ENCODE data around the gene TRERF1. TPM values are rescaled to one million over a fixed set of nuclear protein-coding genes. Genes with fewer than 3 reads are reported as not detected.

TRERF1 gene
- total RNA-seq, 1 experiment from 2014 or later, result 13.9 TPM

GRCh38 chr6:42336431-42336830, 115.3 kb downstream of the TRERF1 start:
- Histone ChIP-seq H3K9me3 (ENCODE audit: low read length) (no peaks in the 10 kb centered on the region), H3K4me3 (ENCODE audit: low read length) (no peak overlapping the region), H3K27ac (ENCODE audit: low read length) (no peak overlapping the region), H3F3A (ENCODE audit: low read length, unreplicated experiment) (peaks cover 5% of the 10 kb centered on the region), H3K36me3 (ENCODE audit: low read depth, low read length) (no peaks in the 10 kb centered on the region), H3K9me2 (replicated peaks; ENCODE audit: low read length) (no peaks in the 10 kb centered on the region), H2AFZ (ENCODE audit: low read length) (no peak overlapping the region), H3K9ac (ENCODE audit: low read length) (no peak overlapping the region), H3K4me1 (ENCODE audit: insufficient read depth, low read length) (peaks cover 33% of the 10 kb centered on the region), H3K4me2 (ENCODE audit: low read length) (no peak overlapping the region), H4K20me1 (ENCODE audit: low read length) (no peaks in the 10 kb centered on the region), H3K27me3 (ENCODE audit: low read length) (no peaks in the 10 kb centered on the region), H3K79me2 (ENCODE audit: low read length) (peaks cover 74% of the 10 kb centered on the region)
- ChIA-PET CTCF (no interaction called here), POLR2A (ENCODE audit: unreplicated experiment) (no interaction called here)
- BruUV-seq (replicated peaks), result no TSS peak
- DNase-seq (no peak), ATAC-seq (no peak)
- no peak for TF ChIP-seq EZH2 (IDR thresholded peaks at IDR 0.05; ENCODE audit: low read length, unreplicated experiment)
- no peak for TF ChIP-seq CTCF (conservative IDR thresholded peaks at IDR 0.05; ENCODE audit: low read depth, low read length)
- no peak for TF ChIP-seq EZH2phosphoT487 (IDR thresholded peaks at IDR 0.05; ENCODE audit: borderline replicate concordance, low read length)
- intact Hi-C loops (cut with micrococcal nuclease), result no loop called here

GRCh38 chr6:42335896-42336295, 115.8 kb downstream of the TRERF1 start:
- H3K79me2 ChIP-seq (ENCODE audit: low read length), result peaks cover 70% of the 10 kb centered on the region
- ChIA-PET CTCF (no interaction called here), POLR2A (ENCODE audit: unreplicated experiment) (no interaction called here)
- H3K36me3 ChIP-seq (ENCODE audit: low read depth, low read length), result no peaks in the 10 kb centered on the region
- intact Hi-C loops (cut with micrococcal nuclease), result no loop called here
- H3K4me1 ChIP-seq (ENCODE audit: insufficient read depth, low read length), result peaks cover 33% of the 10 kb centered on the region
- DNase-seq (no peak), ATAC-seq (no peak)
- H3K4me2 ChIP-seq (ENCODE audit: low read length), result no peak overlapping the region
- H3K27me3 ChIP-seq (ENCODE audit: low read length), result no peaks in the 10 kb centered on the region
- no peaks in the 10 kb centered on the region for H3K9me2 ChIP-seq (replicated peaks; ENCODE audit: low read length)
- H3K9ac ChIP-seq (ENCODE audit: low read length), result no peak overlapping the region
- no peak overlapping the region for H2AFZ ChIP-seq (ENCODE audit: low read length)
- H3K4me3 ChIP-seq (ENCODE audit: low read length), result no peak overlapping the region
- BruUV-seq (replicated peaks), result no TSS peak
- no peak for TF ChIP-seq EZH2 (IDR thresholded peaks at IDR 0.05; ENCODE audit: low read length, unreplicated experiment)
- no peak for TF ChIP-seq CTCF (conservative IDR thresholded peaks at IDR 0.05; ENCODE audit: low read depth, low read length)
- no peak for TF ChIP-seq EZH2phosphoT487 (IDR thresholded peaks at IDR 0.05; ENCODE audit: borderline replicate concordance, low read length)
- peaks cover 5% of the 10 kb centered on the region for H3F3A ChIP-seq (ENCODE audit: low read length, unreplicated experiment)
- H3K27ac ChIP-seq (ENCODE audit: low read length), result no peak overlapping the region
- H3K9me3 ChIP-seq (ENCODE audit: low read length), result no peaks in the 10 kb centered on the region
- no peaks in the 10 kb centered on the region for H4K20me1 ChIP-seq (ENCODE audit: low read length)

- Histone ChIP-seq H2AFZ (ENCODE audit: low read length) (no peak overlapping the region), H3K9me2 (replicated peaks; ENCODE audit: low read length) (no peaks in the 10 kb centered on the region), H3K4me1 (ENCODE audit: insufficient read depth, low read length) (peaks cover 23% of the 10 kb centered on the region), H3K9ac (ENCODE audit: low read length) (no peak overlapping the region), H3K79me2 (ENCODE audit: low read length) (peaks cover 63% of the 10 kb centered on the region), H3K36me3 (ENCODE audit: low read depth, low read length) (no peaks in the 10 kb centered on the region), H3K4me2 (ENCODE audit: low read length) (no peak overlapping the region), H3K9me3 (ENCODE audit: low read length) (no peaks in the 10 kb centered on the region), H3K27ac (ENCODE audit: low read length) (no peak overlapping the region), H4K20me1 (ENCODE audit: low read length) (no peaks in the 10 kb centered on the region), H3F3A (ENCODE audit: low read length, unreplicated experiment) (peaks cover 5% of the 10 kb centered on the region), H3K27me3 (ENCODE audit: low read length) (no peaks in the 10 kb centered on the region), H3K4me3 (ENCODE audit: low read length) (no peak overlapping the region)
- ChIA-PET CTCF (no interaction called here), POLR2A (ENCODE audit: unreplicated experiment) (no interaction called here)
- ATAC-seq (no peak), DNase-seq (no peak)
- intact Hi-C loops (cut with micrococcal nuclease), result no loop called here
- TF ChIP-seq EZH2phosphoT487 (IDR thresholded peaks at IDR 0.05; ENCODE audit: borderline replicate concordance, low read length), result no peak
- no peak for TF ChIP-seq EZH2 (IDR thresholded peaks at IDR 0.05; ENCODE audit: low read length, unreplicated experiment)
- no peak for TF ChIP-seq CTCF (conservative IDR thresholded peaks at IDR 0.05; ENCODE audit: low read depth, low read length)
- no TSS peak for BruUV-seq (replicated peaks)
Measured at GRCh38 chr6:42334870-42335269, 116.9 kb downstream of the TRERF1 start.
